HG02870 (cell line): Measurements from ENCODE around the gene CHAD.
"Not testable (repeated sequence)": the region's sequence is repeated elsewhere in the genome, so short reads cannot be mapped to it uniquely, and the experiment has no call there.

Experiments used
- ATAC-seq: cut with Tn5 transposase; IDR thresholded peaks from one replicate; pipeline ENCODE4 v1.9.1; 2021; ENCODE audit warnings: mild to moderate bottlenecking, moderate library complexity; ENCODE audit not compliant: unreplicated experiment

Gene CHAD

DNA sequence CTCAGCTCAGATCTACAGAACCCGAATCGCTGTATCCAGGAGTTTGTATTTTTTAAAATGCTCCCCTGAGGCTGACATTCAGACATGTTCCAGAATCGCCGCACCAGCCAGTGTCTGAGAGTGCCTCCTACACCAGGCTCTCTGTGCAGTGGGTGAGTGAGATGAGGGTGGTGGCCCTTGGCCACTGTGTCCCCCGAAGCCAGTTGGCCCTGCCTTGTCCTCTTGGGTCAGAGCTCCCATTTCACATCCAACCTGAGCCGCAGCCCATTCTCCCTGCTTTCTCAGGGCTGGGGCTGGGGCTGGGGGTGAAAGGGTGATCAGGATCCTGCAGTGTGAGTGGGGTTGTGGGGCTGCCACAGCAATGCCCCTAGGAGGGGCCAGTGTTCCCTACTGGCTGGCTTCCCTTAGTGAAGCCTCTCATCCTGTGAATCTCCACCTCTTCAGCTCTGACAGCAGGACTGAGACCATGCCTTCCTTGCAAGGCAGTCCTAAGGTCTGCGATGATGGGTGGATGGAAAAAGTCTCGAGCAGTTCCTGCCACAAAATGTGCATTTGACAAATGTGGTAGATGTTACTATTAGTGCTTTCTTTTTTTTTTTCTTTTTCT lies 26.6 kb upstream of the CHAD start:
- no peak for ATAC-seq

DNA sequence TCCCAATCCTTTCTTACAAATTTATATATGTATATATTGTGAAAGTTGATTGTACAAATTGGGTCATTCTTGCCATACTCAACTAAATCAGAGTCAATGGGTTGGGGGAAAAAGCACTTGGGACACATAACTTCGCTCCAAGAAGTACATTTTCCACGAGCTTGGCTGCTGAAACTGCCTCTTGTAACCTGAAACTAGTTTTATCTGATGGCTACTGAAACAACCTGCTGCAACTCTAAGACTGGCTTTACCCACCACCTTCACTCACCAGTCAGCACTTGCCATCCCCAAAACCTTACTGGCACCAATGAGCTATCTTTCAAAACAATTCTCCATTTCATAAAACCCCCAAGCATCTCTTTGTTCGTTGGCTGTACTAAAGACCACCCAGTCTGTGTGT lies 25.1 kb upstream of the CHAD start:
- ATAC-seq = no peak

DNA sequence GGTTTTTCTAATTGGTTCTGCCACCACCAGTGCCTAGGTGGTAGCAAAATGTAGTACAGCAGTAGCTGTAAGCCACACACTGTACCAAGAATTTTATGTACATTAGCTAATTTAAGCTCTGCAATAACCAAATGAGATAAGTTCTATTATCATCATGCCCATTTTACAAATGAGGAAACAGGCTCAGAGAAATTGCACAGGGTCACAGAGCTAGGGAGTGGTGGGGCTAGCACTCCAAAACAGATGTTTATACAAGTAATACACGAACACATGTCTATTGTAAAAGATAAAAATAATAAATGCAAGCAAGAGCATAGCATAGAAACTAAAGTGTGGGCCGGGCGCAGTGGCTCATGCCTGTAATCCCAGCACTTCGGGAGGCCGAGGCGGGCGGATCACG lies 23.5 kb upstream of the CHAD start:
- no peak for ATAC-seq

DNA sequence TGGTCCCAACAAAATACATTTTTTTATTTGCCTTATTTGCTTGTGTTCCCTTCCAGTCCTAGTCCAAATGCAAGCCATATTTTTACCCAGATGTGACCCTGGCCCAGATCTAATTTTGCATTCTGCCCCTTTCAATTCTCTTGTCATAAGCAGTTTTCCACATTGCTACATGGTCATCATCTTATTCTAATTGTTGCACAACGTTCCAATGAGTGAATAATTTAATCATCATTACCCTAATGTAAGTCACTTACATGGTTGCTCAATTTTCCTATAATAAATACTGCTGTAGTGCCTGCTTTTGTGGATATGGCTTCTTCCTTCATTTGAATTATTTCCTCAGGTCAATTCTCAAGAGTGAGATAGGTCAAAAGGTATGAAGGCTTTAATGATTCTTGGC lies 22.8 kb upstream of the CHAD start:
- no peak for ATAC-seq

DNA sequence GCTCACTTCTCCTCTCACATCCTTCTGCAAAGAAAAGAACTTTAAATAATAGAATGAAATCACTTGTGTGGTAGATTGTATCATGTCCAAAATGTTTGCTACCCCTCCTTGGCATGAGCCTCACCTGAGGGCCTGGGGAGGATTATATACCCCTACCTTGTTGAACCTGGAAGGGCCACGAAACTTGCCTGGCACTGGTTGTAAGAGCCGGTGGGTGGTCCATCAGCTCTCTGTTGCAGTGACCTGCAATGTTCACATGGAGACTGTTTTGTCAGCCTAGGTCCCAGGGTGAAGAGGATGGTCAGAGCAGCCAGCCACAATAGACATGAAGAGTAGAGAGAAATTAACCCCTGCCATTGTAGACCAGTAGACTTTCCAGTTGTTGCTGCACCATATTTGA lies 20.2 kb upstream of the CHAD start:
- ATAC-seq = no peak

DNA sequence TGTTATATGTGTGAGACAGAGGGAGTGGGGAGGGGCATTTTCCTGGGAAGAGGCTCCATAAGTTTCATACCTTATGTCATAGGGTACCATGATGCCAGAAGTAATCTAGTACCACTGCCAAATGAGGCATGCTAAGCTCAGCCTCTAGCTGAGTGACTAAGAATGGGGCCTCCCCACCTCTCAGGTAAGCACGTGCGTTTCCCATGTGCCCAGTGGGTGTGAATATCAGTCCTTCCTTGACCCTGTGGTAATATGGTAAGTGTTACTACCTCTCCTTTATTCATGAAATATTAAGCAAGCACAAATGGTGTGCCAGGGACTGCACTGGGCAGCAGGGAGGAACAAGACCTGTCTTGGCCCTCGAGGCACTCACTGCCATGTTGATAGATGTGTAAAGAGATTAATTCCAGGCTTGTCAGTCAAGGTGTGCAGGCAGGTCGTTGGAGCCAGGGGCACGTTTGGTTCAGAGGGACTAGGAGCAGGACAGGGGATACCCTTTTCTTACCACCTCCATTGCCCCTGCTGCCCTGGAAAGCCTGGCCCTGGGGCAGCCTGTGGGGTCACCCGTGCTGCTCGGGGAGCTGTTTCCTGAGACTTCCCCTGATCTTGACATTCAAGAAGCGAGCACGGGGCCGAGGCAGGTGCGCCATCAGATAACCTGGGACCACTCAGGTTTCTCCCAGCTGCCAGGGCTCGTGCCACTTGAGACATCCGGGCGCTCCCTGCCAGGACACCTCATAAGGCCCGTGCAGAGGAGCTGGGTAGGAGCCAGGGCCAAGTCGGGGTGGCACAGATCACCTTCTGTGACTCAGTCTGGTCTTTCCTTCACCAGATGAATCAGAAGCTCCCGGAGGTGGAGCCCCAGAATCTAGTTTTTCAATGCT lies 18.8 kb upstream of the CHAD start:
- no peak for ATAC-seq

DNA sequence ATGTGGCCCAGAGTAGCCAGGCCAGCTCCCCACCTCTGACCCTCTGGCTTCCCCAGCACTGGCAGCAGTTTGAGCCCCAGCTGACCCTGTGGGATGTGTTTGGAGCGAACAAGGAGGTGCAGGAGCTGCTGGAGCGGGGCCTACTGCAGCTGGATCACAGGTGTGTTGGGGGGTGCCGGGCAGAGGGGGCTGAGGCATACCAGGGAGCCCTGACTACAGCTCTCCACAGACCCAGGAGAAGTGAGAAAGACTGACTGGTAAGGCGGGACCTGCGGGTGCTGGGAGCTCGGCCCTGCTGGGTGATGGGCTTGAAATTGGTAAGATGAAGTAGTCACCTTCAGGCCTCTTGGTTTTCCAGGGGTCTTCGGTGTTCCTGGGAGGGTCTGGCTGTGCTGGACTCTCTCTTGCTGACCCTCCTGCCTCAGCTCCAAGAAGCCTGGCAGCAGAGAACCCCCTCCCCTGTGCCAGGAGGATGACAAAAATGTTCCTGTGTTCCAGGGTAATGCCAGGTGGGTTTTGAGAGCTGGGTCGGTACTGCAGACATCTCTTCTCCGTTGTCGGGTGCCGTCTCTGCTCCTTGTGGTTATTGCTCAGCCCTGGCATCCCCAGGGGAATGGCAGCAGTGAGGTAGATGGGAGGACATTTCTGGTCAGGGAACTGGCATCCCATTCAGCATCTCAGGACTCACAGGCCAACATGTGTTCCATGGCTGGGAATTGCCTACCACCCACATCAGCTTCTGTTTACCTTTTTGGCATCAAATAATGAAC lies 15.9 kb upstream of the CHAD start:
- no peak for ATAC-seq

DNA sequence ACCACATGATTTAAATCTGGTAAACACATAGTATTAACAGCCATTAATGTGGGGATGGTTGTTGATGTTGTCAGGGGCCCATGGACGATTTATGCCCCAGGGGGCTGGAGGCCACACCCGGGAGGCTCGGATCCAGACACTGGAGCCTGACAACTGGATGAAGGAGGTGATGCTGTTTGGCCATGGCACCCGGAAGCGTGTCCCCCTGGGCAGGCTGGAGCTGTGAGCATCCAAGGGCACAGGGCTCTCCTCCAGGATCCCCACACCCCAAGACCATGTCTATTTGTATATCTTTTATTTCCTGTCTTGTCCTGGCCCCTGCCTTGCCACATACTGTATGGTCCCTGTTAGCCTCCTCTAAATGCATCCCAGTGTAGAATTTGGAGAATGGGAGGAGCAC lies 14.6 kb upstream of the CHAD start:
- no peak for ATAC-seq

DNA sequence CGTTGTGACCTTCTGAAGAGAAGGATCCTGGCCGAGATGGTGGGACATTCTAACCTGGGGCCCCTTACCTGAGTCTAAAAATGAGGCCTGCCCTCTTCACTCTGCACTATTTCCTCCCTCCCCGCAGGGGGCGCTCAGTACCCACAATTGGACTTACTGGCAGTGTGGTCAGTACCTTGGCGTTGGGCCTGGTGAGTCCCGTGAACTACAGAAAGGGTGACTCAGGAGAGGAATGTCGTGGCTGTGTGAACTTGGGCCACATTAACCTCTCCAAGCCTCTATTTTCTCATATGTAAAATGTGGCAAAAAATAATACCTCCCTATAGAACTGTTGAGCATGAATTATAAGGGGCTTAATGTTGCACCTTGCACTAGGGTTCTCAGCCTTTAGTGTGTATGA lies 13.8 kb upstream of the CHAD start:
- no peak for ATAC-seq

DNA sequence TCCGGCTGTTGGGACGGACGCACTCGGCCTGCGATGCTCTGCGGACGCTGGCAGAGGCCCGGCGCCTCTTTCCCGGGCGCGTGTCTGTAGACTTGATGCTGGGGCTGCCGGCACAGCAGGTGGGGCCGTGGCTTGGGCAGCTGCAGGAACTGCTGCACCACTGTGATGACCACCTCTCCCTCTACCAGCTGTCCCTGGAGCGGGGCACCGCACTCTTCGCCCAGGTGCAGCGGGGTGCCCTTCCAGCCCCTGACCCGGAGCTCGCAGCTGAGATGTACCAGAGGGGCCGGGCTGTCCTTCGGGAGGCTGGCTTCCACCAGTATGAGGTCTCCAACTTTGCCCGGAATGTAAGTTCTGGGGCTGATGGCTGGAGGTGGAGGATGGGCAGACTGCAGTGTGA lies 13.4 kb upstream of the CHAD start:
- no peak for ATAC-seq

DNA sequence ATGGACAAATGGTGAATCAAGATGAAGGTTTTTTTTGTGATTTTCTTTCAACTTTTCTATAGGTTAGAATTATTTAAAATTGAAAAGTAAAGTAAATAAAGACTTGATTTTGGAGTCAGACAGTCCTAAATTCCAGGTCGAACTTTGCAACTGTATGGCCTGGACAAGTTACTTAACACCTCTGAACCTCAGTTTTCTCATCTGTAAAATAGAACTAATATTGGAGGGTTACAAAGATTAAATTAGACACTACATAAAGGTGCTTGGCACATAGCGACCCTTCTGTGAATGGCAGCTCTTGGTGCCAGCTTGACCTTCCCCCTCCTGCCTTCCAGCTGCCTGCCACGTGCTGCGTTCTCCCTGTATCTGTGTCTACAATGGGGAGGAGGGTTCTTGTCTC lies 13.0 kb upstream of the CHAD start:
- no peak for ATAC-seq

DNA sequence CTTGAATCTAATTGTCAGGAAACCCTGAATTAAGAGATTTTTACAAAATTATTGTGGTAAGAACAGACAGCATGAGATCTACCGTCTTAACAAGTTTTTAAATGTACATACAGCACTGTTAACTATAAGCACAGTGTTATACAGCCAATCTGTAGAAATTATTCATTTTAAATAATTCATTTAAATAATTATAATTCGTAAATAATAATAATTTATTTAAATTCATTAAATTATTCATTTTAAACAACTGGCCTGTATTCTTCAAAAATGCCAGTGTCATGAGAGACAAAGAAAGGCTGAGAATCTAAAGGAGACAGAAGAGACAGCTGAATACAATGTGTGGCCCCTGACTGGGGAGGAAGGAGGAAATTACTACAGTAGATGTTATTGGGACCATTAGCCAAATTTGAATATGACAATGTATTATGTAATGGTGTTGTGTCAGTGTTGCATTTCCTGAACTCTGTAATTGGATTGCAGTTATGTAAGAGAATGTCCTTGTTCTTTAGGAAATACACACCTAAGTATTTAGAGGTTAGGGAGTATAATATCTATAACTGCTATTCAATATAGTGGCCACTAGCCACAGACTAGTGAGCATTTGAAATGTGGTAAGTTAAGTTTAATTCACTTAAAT lies 12.3 kb upstream of the CHAD start:
- ATAC-seq = no peak

DNA sequence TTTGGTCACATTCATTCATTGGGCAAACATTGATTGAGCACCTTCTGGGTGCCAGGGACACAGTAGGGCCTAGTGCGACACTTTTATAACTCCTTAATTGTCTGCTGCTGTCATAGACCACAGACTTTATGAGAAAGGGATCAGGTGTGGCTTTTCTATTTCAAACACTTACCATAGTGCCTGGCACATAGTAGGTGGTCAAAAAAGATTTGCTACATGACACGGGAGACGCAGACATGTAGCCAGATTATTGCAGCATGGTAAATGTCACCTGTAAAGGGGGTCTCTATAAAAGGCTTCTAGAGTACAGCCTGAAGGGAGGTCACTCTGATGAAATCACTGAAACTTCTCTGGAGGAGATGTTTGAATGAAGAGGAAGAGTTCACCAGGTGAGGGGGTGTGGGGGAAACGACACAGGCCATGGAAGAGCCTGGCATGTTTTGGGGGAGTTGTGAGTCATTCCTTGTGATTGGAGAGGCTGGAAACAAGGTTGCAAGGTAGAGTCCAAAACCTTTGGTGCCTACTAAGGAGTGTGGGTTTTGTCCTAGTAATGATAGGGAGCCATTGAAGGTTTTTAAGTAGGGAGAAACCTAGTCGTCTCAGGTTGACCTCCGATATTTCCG lies 11.6 kb upstream of the CHAD start:
- ATAC-seq = no peak

DNA sequence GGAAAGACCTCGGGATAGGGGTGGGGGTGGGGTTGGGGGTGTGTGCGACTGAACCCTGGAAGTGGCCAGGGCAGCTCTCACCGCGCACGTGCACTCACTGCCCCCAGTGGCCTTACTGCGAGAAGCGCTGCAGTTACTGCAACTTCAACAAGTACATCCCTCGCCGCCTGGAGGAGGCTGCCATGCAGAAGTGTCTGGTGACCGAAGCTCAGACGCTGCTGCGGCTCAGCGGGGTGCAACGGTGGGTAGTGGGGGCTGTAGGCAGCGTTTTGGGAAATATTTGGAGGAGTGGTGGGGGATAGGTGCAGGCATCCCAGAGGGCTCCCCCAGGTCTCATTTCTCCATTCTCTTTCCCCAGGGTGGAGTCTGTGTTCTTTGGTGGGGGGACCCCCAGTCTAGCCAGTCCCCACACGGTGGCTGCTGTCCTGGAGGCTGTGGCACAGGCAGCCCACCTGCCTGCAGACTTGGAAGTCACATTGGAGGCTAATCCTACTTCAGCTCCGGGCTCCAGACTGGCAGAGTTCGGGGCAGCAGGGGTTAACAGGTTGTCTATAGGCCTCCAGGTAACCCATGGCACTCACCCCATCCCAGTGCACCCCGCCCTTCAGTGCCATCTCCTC lies 11.0 kb upstream of the CHAD start:
- no peak for ATAC-seq

DNA sequence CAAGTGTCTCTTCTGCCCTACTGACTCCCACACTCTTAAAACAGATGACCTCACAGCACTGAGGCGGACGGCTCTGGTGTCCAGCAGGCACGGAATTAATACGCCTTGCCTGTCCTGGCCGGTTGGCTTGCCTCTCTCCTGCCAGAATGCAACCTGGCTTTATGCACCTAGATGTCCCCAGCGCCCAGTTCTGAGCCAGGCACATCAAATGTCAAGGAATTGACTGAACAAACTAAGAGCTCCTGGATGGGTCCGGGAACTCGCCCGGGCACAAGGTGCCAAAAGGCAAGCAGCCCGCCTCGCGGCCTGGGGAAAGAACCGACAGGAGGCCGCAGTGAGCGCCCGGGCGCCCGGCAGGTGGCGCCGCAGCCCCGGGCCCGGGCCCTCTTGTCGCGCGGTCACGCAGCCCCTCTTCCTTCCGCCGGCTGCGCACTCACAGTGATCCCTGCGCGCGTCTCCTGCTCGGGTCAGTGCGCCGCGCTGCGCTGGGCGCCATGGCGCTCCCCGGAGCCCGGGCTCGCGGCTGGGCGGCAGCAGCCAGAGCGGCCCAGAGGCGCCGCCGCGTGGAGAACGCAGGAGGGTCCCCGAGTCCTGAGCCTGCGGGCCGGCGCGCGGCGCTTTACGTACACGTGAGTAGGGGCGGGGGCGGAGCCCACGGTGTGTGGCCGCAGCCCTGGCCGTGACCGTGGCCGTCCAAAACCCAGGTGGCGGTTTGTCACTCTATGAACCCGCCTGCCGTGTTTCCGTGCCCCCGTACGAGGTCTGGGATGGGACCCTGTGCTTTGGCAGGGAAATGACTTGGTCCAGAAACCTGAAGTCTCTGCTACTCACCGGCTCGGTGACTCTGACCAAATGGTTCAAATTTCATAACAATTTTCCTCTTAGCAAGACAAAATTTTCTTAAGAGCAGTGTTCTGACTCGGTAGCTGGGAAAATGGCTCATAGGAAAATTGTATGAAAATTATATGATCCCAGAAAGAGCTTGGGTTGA lies 10.0 kb upstream of the CHAD start, which contains the start of gene RSAD1:
Gene RSAD1, plus strand, starts transcription at position 470 of the 991 bp plus-strand sequence. Its CDS starts 25 bp downstream, at position 495.
- peak; percentile 71 for ATAC-seq

DNA sequence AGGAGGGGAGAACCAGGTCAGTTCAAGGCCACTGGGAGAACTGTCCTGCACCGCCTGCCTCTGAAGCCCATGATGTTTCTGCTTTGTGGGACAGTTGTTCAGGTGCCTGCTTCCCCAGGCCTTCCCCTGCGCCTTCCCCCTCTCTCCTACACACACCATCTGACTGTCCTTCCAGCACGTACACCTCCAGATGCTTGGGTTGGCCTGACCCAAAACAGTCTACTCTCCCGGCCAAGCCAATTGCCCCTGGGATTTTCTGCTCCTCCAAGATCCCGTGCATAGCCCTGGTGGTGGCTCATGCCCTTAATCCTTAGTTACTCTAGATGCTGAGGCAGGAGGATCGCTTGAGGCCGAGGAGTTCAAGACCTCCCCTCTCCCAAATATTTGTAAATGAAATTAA lies 9.3 kb upstream of the CHAD start:
- no peak for ATAC-seq

DNA sequence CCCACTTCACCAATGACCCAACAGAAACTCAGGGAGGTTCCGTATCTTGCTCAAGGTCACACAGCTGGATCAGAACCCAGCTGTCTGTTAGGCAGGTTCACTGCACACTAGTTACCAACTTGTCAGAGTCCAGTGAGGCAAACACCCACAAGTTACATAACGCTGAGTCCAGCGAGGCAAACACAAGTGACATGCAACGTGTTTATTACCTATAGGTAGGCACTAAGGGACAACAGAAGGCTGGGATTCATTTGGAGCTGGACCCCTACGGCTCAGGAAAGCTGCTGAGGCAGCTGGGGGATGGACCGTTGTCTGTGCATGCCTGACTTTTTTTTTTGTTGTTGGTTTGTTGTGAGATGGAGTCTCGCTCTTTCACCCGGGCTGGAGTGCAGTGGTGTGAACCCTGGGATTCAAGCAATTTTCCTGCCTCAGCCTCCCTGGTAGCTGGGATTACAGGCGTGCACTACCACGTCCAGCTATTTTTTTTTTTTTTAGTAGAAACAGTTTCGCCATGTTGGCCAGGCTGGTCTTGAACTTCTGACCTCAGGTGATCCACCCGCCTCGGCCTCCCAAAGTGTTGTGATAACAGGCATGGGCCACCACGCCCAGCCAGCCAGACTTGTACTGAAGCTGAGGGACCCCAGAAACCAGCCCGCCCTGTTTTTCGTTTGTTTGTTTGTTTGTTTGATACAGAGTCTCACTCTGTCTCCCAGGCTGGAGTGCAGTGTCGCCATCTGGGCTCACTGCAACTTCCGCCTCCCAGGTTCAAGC lies 8.1 kb upstream of the CHAD start:
- ATAC-seq = no peak

DNA sequence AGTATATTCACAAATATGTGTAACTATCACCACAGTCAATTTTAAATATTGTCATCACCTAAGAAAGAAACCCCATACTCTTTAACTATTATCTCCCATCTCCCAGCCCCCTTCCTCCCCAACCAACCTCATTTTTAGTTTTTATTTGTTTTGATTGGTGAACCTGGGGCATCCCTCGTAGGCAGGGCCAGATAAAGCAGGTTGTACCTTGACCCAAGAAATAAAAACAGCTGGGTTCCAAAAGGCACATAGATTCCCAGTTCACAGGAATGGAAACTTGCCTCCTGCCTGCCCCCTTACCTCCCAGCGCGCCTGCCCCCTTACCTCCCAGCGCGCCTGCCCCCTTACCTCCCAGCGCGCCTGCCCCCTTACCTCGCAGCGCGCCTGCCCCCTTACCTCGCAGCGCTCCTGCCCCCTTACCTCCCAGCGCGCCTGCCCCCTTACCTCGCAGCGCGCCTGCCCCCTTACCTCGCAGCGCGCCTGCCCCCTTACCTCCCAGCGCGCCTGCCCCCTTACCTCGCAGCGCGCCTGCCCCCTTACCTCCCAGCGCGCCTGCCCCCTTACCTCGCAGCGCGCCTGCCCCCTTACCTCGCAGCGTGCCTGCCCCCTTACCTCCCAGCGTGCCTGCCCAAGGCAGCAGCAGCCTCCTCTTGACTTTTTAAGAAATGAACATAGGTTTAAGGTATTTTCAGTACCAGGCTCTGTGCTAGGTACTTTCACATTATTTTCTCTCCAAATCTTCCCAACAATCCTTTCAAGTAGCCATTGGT lies 7.3 kb upstream of the CHAD start:
- ATAC-seq = not testable (repeated sequence)
